GM11168 (cell line): ENCODE data around the gene FARSA.
"Not testable (repeated sequence)": the region's sequence is repeated elsewhere in the genome, so short reads cannot be mapped to it uniquely, and the experiment has no call there.

Experiments used
- in situ Hi-C: fragments of 300-500 bp; cut with MboI; formaldehyde crosslinking; loops from one replicate; pipeline ENCODE4 v1.12.0; 2022; ENCODE audit warnings: low sequenced_read_pairs; ENCODE audit not compliant: unreplicated experiment

Gene FARSA

DNA sequence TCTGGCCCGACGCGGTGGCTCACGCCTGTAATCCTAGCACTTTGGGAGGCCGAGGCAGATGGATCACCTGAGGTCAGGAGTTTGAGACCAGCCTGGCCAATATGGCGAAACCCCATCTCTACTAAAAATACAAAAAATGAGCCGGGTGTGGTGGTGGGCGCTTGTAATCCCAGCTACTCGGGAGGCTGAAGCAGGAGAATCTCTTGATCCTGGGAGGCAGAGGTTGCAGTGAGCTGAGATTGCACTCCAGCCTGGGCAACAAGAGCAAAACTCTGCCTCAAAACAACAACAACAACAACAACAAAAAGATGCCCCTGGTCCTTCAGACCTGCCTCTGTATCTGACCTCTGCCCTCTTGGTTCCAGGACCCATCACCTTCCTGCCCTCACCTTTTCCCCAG, 22.1 kb upstream of the FARSA start:
- in situ Hi-C loops = not testable (repeated sequence)

DNA sequence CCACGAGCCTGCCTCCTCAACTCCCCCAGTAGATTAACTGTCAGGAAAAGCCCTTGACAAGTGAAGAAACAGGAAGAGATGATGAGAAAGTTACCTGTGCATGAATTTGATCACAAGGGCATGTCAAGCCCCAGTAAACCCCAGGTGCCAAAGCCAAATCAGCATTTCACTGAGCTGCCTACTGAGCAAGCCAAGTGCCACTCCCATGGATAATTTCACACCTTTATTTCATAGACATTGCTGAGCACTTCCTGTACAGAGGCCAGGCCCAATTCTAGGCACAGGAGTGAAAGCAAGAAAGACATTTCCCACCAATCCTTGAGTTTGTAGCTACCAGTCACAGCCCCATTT, 21.1 kb upstream of the FARSA start:
- in situ Hi-C loops = no loop called here

DNA sequence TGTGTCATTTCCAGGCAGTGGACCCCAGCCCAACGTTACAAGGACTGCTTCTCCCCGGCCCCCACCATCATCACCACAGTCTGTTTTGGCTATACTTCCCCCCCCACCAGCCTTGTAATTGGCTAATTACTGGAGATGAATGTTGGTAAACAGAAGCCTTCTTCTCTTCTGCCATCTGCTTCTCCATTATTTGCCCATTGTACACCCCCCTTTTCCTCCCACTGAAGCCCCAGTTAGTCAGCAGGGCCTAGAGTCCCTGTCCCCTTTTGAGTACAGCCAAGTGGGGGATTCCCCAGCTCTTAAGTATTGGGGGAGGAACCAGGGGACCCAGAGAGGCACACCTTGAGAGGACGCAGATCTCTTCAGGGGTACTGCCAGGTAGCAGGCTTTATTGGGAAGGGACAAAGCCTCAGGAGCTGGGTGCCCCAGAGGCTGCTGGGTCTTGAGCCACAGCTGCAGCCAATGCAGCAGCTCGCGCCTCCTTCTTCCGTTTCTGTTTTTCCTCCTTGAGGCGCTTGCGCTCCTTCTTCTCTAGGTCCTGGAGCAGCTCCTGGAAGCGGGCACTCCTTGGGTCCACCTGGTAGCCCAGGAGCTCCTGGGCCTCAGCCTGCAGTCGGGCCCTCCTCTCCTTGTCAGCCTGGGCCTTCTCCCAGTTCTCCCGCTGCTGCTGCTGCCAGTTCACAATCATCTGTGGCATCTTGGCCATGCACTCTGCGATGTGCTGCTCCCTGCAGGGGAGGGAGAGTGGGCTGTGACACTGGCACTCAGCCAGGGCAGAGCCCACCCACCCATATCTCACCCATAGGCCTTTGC, 20.5 kb upstream of the FARSA start:
- in situ Hi-C loops = no loop called here

DNA sequence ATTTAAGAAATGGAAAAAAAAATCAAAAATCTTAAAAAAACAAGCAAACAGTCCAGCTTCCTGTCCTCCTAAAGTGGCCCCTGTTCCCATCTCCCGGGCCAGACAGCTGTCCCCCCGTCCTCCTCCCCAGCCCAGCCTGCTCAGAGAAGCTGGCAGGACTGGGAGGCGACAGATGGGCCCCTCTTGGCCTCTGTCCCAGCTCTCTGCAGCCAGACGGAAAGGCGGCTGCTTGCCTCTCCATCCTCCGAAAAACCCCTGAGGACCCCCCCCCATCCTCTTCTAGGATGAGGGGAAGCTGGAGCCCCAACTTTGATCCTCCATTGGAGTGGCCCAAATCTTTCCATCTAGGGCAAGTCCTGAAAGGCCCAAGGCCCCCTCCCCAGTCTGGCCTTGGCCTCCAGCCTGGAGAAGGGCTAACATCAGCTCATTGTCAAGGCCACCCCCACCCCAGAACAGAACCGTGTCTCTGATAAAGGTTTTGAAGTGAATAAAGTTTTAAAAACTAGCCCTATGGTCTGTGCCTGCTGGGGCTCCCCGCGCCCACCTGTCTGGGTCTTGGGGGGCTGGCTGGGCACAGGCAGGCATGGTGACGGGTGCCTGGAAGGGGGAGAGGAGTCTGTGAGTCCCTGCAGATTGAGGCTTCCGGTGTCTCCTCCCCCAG, 19.8 kb upstream of the FARSA start:
- in situ Hi-C loops = no loop called here

DNA sequence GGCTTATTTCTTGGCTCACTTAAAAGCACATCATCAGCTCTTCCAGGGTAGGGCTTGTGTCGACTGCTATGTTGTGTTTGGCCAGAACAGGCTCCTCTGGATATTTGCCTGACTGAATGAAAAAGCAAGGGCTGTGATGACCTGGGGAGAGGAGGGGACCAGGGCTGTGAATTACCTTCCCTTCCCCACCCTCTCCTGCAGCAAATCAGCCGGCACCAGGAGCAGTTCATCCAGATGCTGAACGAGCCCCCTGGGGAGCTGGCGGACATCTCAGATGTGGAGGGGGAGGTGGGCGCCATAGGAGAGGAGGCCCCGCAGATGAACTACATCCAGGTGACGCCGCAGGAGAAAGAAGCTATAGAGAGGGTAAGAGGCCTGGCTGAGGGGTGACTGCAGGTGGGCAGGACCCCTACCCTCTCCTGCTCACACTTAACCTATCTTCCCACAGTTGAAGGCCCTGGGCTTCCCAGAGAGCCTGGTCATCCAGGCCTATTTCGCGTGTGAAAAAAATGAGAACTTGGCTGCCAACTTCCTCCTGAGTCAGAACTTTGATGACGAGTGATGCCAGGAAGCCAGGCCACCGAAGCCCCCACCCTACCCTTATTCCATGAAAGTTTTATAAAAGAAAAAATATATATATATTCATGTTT, 19.1 kb upstream of the FARSA start:
- in situ Hi-C loops = no loop called here

DNA sequence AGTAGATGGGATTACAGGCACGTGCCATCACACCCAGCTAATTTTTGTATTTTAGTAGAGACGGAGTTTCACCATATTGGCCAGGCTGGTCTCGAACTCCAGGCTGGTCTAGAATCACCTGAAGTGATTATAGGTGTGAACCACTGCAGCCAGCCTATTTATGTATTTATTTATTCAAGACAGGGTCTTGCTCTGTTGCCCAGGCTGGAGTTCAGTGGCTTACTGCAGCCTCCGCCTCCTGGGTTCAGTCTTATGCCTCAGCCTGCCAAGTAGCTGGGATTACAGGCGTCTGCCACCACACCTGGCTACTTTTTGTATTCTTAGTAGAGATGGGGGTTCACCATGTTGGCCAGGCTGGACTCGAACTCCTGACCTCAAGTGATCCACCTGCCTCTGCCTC, 18.5 kb upstream of the FARSA start:
- in situ Hi-C loops = not testable (repeated sequence)

DNA sequence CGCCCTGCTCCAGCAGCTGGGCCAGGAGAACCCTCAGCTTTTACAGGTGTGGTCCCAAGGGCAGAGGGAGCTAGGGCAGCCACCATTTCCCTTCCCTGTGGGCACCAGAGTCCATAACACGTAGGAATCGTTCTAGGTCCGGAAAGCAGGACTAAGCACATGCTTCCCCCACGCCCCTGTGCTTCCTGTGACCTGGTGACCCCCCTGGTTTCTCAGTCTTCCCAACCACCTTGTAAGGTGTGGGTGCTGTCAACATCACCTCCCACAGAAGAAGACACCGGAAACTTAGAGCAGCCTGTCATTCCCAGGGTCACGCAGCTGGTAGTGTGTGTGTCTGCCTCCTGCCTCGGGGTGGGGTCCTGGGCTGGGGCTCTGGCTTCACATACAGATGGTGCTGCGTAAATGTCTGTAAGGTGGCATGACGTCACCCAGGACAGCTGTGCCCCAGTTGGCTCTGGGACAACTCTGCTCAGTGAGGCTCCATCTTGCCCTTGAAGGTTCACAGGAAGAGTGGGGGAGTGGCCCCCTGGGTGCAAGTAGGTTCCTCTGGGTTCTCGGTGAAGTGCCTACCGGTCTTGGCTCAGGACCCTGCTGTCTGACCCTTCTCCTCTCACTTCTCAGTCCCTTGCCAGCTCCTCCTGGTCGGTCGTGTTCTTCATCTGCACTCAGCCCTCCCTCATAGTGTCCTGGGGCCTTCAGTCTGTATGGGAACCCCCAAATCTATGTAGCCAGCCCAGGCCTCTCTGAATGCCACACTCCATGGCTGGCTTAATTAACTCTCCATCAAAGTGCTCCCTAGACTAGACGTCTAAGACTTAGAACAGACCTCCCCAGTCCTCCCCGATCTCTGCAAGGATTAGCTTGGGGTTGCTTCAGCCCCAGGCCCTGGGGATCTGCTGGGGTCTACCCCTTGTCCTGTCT, 16.1 kb upstream of the FARSA start:
- in situ Hi-C loops = no loop called here

DNA sequence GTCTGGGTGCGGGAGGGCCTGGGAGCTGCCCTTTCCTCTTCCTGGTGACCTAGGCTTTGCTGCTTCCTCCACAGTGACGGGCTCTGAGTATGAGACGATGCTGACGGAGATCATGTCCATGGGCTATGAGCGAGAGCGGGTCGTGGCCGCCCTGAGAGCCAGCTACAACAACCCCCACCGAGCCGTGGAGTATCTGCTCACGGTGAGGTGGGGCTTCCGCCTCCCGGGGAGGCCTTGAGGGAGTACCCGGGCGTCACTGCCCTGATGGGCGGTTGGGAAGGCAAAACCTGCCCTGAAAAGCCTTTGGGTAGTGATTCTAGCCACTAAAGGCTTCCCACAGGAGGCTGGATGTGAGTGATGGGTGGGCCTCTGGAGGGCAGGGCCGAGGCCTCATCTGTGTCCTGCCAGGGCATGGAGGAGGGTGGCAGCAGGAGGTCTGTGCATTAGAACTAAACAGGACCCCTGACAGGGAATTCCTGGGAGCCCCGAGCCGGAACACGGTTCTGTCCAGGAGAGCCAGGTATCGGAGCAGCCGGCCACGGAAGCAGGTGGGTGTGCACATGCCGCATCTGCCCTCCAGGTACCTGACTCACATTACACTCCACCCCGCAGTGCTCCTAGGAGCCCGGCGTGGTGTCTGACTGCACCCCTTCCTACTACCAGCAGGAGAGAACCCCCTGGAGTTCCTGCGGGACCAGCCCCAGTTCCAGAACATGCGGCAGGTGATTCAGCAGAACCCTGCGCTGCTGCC, 15.3 kb upstream of the FARSA start:
- in situ Hi-C loops = no loop called here

DNA sequence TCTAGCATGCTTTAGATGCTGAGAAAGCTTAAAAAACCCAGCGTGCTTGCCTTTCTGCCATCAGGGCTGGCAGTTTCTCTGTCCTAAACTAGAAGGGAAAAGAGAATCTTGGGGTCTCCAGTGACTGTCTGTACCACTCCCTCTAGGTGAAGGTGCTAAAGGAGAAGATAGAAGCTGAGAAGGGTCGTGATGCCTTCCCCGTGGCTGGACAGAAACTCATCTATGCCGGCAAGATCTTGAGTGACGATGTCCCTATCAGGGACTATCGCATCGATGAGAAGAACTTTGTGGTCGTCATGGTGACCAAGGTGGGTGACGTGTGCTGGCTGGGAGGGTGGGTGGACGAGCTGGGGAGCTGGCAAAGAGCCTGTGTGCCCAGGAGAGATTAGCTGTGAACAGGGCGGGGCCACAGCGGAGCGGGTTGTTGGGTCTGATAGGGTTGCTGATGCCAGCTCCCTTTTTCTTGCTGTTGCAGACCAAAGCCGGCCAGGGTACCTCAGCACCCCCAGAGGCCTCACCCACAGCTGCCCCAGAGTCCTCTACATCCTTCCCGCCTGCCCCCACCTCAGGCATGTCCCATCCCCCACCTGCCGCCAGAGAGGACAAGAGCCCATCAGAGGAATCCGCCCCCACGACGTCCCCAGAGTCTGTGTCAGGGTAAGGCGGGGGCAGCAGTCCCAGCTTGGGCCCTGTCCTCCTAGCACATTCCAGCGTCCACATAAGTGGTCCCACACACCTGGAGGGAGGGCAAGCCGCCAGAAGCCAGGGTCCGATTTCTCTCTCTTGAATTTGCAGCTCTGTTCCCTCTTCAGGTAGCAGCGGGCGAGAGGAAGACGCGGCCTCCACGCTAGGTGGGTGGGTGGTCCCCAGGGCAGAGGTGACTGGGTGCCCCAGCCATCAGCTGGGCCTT, 14.4 kb upstream of the FARSA start:
- in situ Hi-C loops = no loop called here

DNA sequence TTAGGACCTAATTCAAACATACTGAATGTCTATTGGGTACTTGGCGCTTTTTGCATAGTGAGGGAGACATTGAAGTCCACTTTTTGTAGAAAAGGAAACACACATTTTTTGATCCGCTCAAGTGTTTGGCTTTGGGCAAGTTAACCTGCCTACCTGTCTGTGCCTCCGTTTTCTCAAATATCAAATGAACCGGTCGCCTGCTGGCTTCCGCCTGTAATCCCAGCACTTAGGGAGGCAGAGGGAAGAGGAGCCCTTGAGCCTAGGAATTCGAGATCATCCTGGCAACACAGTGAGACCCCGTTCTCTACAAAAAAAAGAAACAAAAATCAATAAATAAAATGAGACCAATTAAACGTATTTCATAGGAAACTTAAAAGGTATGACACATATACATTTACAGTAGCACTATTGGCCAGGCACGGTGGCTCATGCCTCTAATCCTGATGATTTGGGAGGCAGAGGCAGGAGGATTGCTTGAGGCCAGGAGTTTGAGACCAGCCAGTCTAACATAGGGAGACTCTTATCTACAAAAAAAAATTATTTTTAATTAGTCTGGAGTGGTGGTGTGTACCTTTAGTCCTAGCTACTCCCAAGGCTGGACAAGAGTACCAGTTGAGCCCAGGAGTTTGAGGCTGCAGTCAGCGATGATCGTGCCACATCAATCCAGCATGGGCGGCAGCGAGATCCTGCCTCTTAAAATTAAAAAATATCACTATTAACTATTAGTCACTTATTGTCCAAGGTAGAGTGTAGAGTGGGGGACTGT, 13.4 kb upstream of the FARSA start:
- in situ Hi-C loops = no loop called here

DNA sequence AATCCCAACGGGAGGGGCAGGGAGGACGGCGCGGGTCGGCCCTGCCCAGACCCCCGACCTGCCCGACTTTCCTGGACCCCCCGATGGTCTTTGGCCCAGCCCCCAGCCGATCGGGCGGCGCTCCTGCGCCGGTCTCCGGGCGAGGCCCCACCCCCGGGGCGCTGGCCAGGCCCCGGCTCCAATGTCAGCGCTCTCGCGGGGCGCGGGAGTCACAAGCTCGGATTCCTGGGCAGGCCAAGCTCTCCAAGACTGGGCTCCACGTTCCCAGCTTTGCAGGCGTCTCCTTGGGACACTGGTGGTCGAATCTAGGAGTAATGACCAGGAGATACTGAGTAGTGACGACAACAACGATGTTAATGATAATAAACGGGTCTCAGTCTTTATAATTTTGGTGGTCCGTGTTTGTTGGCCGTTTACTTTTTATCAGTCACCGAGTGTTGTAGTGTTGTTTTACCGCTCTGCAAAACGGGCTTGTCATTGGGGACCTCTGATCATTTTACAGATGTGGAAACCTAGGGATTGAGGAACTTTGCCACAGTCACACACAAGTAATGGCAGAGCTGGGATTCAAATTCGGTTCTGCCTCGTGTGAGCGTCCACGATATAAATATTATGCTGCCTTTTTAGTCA, 12.7 kb upstream of the FARSA start:
- in situ Hi-C loops = no loop called here

DNA sequence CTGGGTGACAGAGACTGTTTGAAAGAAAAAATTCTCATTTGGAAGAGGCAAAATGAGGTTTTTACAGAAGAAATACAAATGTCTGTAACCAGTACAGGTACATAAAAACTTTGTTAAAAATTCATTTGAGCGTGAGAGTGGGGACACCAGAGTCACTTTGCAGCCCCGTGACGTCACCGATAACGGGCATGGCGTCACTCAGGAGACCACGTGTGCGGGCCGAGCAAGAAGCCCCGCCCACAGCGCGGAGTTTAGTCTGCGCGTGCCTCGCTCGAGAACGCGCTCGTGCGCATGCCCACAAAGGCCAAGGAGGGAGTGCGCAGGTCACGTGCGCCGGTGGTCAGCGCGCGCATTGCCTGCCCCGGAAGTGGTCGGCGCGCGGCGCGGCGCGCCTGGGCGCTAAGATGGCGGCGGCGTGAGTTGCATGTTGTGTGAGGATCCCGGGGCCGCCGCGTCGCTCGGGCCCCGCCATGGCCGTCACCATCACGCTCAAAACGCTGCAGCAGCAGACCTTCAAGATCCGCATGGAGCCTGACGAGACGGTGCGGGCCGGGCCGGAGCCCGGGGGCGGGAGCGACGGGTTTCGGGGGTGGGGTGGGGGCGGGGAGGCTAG, 12.1 kb upstream of the FARSA start, which contains the start of gene RAD23A:
Gene RAD23A (plus strand): TSS at position 384 of the 613 bp plus-strand sequence. CDS start 87 bp downstream, at position 471.
- in situ Hi-C loops = no loop called here

DNA sequence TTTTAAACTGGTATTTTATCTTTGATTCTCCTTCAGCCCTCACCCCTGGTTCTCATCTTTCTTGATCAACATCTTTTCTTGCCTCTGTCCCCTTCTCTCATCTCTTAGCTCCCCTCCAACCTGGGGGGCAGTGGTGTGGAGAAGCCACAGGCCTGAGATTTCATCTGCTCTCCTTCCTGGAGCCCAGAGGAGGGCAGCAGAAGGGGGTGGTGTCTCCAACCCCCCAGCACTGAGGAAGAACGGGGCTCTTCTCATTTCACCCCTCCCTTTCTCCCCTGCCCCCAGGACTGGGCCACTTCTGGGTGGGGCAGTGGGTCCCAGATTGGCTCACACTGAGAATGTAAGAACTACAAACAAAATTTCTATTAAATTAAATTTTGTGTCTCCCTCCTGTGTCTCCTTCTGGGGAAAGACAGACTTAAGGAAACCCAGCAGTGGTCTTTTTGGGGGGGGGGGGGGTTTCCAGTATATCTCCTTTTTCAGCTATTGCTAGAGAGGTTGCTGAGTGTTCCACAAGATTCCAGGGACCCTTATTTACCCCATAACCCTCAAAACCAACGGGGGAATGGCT, 10.7 kb upstream of the FARSA start:
- in situ Hi-C loops = no loop called here

DNA sequence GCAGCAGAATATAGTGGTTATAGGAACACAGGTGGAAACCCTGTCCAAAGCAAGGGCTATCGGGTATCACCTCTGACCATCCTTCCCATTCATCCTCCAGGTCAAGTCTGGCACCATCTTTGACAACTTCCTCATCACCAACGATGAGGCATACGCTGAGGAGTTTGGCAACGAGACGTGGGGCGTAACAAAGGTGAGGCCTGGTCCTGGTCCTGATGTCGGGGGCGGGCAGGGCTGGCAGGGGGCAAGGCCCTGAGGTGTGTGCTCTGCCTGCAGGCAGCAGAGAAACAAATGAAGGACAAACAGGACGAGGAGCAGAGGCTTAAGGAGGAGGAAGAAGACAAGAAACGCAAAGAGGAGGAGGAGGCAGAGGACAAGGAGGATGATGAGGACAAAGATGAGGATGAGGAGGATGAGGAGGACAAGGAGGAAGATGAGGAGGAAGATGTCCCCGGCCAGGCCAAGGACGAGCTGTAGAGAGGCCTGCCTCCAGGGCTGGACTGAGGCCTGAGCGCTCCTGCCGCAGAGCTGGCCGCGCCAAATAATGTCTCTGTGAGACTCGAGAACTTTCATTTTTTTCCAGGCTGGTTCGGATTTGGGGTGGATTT, 10.0 kb upstream of the FARSA start:
- in situ Hi-C loops = no loop called here

DNA sequence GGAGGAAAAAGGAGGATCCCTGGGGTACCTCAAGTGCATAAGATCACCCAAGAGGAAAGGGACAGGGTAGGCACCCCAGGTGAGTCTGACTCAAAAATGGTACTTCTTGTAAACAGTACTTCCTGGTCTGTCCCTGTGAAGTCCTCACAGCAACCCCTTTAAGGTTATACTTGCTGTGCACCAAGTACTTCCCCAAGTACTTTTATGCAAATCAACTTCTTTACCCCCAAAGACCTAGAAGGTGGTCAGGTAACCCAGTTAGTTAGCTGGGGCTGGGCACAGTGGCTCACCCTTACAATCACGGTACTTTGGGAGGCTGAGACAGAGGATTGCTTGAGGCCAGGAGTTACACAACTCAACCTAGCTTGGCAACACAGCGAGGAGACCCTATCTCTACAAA, 7.4 kb upstream of the FARSA start:
- in situ Hi-C loops = no loop called here

DNA sequence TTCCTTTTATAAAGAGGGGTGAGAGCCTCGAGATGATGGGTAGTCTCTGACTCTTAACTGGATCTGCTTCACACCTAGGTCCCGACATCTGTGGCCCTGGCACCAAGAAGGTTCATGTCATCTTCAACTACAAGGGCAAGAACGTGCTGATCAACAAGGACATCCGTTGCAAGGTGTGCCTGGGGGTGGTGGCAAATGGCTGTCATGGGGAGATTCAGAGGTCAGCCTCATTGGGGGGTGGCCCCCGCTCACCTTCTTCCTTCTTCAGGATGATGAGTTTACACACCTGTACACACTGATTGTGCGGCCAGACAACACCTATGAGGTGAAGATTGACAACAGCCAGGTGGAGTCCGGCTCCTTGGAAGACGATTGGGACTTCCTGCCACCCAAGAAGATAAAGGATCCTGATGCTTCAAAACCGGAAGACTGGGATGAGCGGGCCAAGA, 6.5 kb upstream of the FARSA start:
- in situ Hi-C loops = no loop called here
